HepG2 (cell line): ENCODE data around the gene PIAS3. TPM values are rescaled to one million over a fixed set of nuclear protein-coding genes. Genes with fewer than 3 reads are reported as not detected.

Experiments
- ATM ChIP-seq: fragments of 450-650 bp; IDR thresholded peaks from 2 replicates; pipeline ENCODE4 v1.7.1; 2017; ENCODE audit warnings: mild to moderate bottlenecking, borderline replicate concordance
- FOSL2 ChIP-seq: sonication (generic); formaldehyde crosslinking; IDR thresholded peaks from 2 replicates; pipeline ENCODE4 v1.4.0; 2020; ENCODE audit warnings: missing genetic modification reagents
- HINFP ChIP-seq: sonication (generic); formaldehyde crosslinking; IDR thresholded peaks from 2 replicates; pipeline ENCODE4 v1.4.0; 2020; ENCODE audit warnings: low read depth, mild to moderate bottlenecking, missing genetic modification reagents
- IRF1 ChIP-seq: sonication (generic); formaldehyde crosslinking; IDR thresholded peaks from 2 replicates; pipeline ENCODE4 v1.4.0; 2020; ENCODE audit warnings: low read depth, mild to moderate bottlenecking, missing genetic modification reagents
- RERE ChIP-seq: IDR thresholded peaks from 2 replicates; pipeline ENCODE4 v1.6.1; 2016; ENCODE audit warnings: low read depth, missing genetic modification reagents, missing compliant biosample characterization
- SMAD1 ChIP-seq: sonication (generic); formaldehyde crosslinking; IDR thresholded peaks from 2 replicates; pipeline ENCODE4 v1.4.0; 2020; ENCODE audit warnings: missing genetic modification reagents, low read depth, mild to moderate bottlenecking, borderline replicate concordance
- SOX13 ChIP-seq, 3 experiments: fragments of 450-650 bp in 1 of 3; sonication (generic) in 1 of 3; formaldehyde crosslinking in 1 of 3; IDR thresholded peaks in 2 of 3; conservative IDR thresholded peaks in 1 of 3; 2 replicates each; pipeline versions ENCODE4 v1.5.0 to v1.6.1; 2016 to 2020; ENCODE audit warnings: antibody characterized with exemption in 1 of 3, mild to moderate bottlenecking in 1 of 3, missing compliant biosample characterization in 1 of 3, missing genetic modification reagents in 1 of 3, moderate library complexity in 1 of 3
- ZBTB25 ChIP-seq: IDR thresholded peaks from 2 replicates; pipeline ENCODE4 v1.6.1; 2018; ENCODE audit warnings: missing genetic modification reagents
- ZNF362 ChIP-seq: sonication (generic); formaldehyde crosslinking; IDR thresholded peaks from 2 replicates; pipeline ENCODE4 v1.4.0; 2020; ENCODE audit warnings: missing genetic modification reagents, mild to moderate bottlenecking, borderline replicate concordance
- ZNF414 ChIP-seq: sonication (generic); formaldehyde crosslinking; IDR thresholded peaks from 2 replicates; pipeline ENCODE4 v1.5.0; 2020; ENCODE audit warnings: missing genetic modification reagents
- ZNF430 ChIP-seq: sonication (generic); formaldehyde crosslinking; IDR thresholded peaks from 2 replicates; pipeline ENCODE4 v1.9.0; 2021; ENCODE audit warnings: mild to moderate bottlenecking, missing genetic modification reagents
- ZNF543 ChIP-seq: sonication (generic); formaldehyde crosslinking; IDR thresholded peaks from 2 replicates; pipeline ENCODE4 v1.4.0; 2020; ENCODE audit warnings: mild to moderate bottlenecking, missing genetic modification reagents
- ZNF564 ChIP-seq: sonication (generic); formaldehyde crosslinking; IDR thresholded peaks from 2 replicates; pipeline ENCODE4 v1.8.1; 2023; ENCODE audit warnings: mild to moderate bottlenecking, missing genetic modification reagents
- ZNF660 ChIP-seq: sonication (generic); formaldehyde crosslinking; IDR thresholded peaks from 2 replicates; pipeline ENCODE4 v1.5.1; 2020; ENCODE audit warnings: mild to moderate bottlenecking, low read depth, missing genetic modification reagents, borderline replicate concordance
- ZNF841 ChIP-seq: sonication (generic); formaldehyde crosslinking; IDR thresholded peaks from 2 replicates; pipeline ENCODE4 v1.8.1; 2023; ENCODE audit warnings: missing genetic modification reagents, borderline replicate concordance
- polyA plus RNA-seq, 8 experiments: library from polyadenylated mRNA; depleted of rRNA in 3 of 8; stranded (reverse) in 7 of 8; unstranded in 1 of 8; fragments of >200 nt; fragmentation: Illumina TruSeq in 4 of 8; extraction: Trizol in 4 of 8; gene quantifications; 2 replicates each; pipeline versions ENCODE4 v1.2.1 to v1.2.3, GENCODE V29; 2011 to 2016; ENCODE audit warnings: low read depth in 4 of 8, missing spikeins in 1 of 8, mixed read lengths in 1 of 8; ENCODE audit not compliant: insufficient read depth in 1 of 8
- total RNA-seq, 5 experiments: library from RNA; depleted of rRNA; stranded (reverse); fragments of >200 nt; fragmentation: Illumina TruSeq; extraction: Trizol; gene quantifications; 2 replicates each; pipeline ENCODE4 v1.2.3, GENCODE V29; 2016; ENCODE audit warnings: low read depth in 1 of 5

PIAS3 gene
- total and polyA plus RNA-seq, 2 of the 13 experiments (the other 11 are each of a cell fraction or from before 2014, with no cell fraction given), result 3.7 to 8.0 TPM

GRCh38 chr1:145823565-145824498 lies 35.0 kb downstream of the PIAS3 start, which contains the start of the genes POLR3C and RNF115 (continued):
- TF ChIP-seq HINFP (CRISPR knock-in tag) (no peak; the same call in 1 of the 2 replicates), ZNF362 (no peak; the same call in 1 of the 2 replicates), RERE (CRISPR knock-in tag) (peak; percentile 13; the same call in 1 of the 2 replicates), ZNF841 (CRISPR knock-in tag) (no peak), ZNF660 (CRISPR knock-in tag) (no peak), SOX13 (IDR thresholded peaks at IDR 0.05) (no peak), SOX13 (CRISPR knock-in tag; conservative IDR thresholded peaks at IDR 0.05 in 1 of 2, IDR thresholded peaks at IDR 0.05 in 1 of 2) (peak in 1 of 2 experiments; percentile 19; a peak in 1 of 4 replicates), IRF1 (CRISPR knock-in tag) (no peak), ZNF414 (CRISPR knock-in tag) (no peak), SMAD1 (CRISPR knock-in tag) (no peak), ATM (no peak), ZNF543 (peak; percentile 83), ZNF564 (CRISPR knock-in tag) (peak; percentile 91), ZNF430 (CRISPR knock-in tag) (peak; percentile 67; the same call in 1 of the 2 replicates), FOSL2 (CRISPR knock-in tag) (peak; percentile 28; the same call in 1 of the 2 replicates), ZBTB25 (CRISPR knock-in tag) (no peak; the same call in 1 of the 2 replicates)
